Trophoblast cell (in vitro differentiated cells and primary cell): Measurements from ENCODE around the gene ALPK3.

Experiments
- DNase-seq, 2 donors: peaks; one replicate each; pipeline ENCODE4 v3.0.0-alpha.2; 2016
- H2AFZ ChIP-seq: 2 replicates; pipeline ENCODE4 v1.6.1; 2013; ENCODE audit warnings: low read length, moderate library complexity, mild to moderate bottlenecking; ENCODE audit not compliant: insufficient read depth, poor library complexity
- H2AK5ac ChIP-seq: 2 replicates; pipeline ENCODE4 v1.6.1; 2013; ENCODE audit warnings: mild to moderate bottlenecking, low read length
- H2BK120ac ChIP-seq: 2 replicates; pipeline ENCODE4 v1.6.1; 2013; ENCODE audit warnings: low read length, mild to moderate bottlenecking, moderate library complexity; ENCODE audit not compliant: insufficient read depth, poor library complexity
- H2BK12ac ChIP-seq: 2 replicates; pipeline ENCODE4 v1.6.1; 2013; ENCODE audit warnings: mild to moderate bottlenecking, low read length, moderate library complexity
- H2BK5ac ChIP-seq: 2 replicates; pipeline ENCODE4 v1.6.1; 2013; ENCODE audit warnings: low read length, low read depth, moderate library complexity, mild to moderate bottlenecking; ENCODE audit not compliant: poor library complexity
- H3K14ac ChIP-seq: 2 replicates; pipeline ENCODE4 v1.6.1; 2013; ENCODE audit warnings: mild to moderate bottlenecking, low read length
- H3K18ac ChIP-seq: 2 replicates; pipeline ENCODE4 v1.6.1; 2013; ENCODE audit warnings: mild to moderate bottlenecking, low read length
- H3K23ac ChIP-seq: 2 replicates; pipeline ENCODE4 v1.6.1; 2013; ENCODE audit warnings: low read length
- H3K27ac ChIP-seq: 2 replicates; pipeline ENCODE4 v1.5.1; 2013; ENCODE audit warnings: low read depth, mild to moderate bottlenecking, inconsistent platforms, low read length, moderate library complexity
- H3K27me3 ChIP-seq: 2 replicates; pipeline ENCODE4 v1.6.1; 2013; ENCODE audit warnings: inconsistent platforms, mild to moderate bottlenecking, low read length, moderate library complexity; ENCODE audit not compliant: insufficient read depth
- H3K36me3 ChIP-seq, 2 experiments: 1 replicate in 1 of 2; 2 replicates in 1 of 2; pipeline ENCODE4 v1.6.1; 2013; ENCODE audit warnings: low read length in 2 of 2, mild to moderate bottlenecking in 2 of 2, moderate library complexity in 1 of 2; ENCODE audit not compliant: insufficient read depth in 2 of 2, control insufficient read depth in 1 of 2
- H3K4ac ChIP-seq: 2 replicates; pipeline ENCODE4 v1.6.1; 2013; ENCODE audit warnings: low read depth, mild to moderate bottlenecking, low read length, moderate library complexity
- H3K4me1 ChIP-seq, 2 experiments: 1 replicate in 1 of 2; 2 replicates in 1 of 2; pipeline ENCODE4 v1.6.1; 2013; ENCODE audit warnings: low read length in 2 of 2, mild to moderate bottlenecking in 2 of 2, moderate library complexity in 1 of 2; ENCODE audit not compliant: insufficient read depth in 2 of 2, control insufficient read depth in 1 of 2
- H3K4me2 ChIP-seq: 2 replicates; pipeline ENCODE4 v1.6.1; 2013; ENCODE audit warnings: inconsistent platforms, mild to moderate bottlenecking, low read length, moderate library complexity
- H3K4me3 ChIP-seq: 2 replicates; pipeline ENCODE4 v1.5.1; 2013; ENCODE audit warnings: mild to moderate bottlenecking, low read depth, low read length, inconsistent platforms
- H3K79me1 ChIP-seq: one replicate; pipeline ENCODE4 v1.6.1; 2013; ENCODE audit warnings: low read length
- H3K79me2 ChIP-seq: 2 replicates; pipeline ENCODE4 v1.6.1; 2013; ENCODE audit warnings: low read length, mild to moderate bottlenecking; ENCODE audit not compliant: control insufficient read depth, insufficient read depth, poor library complexity
- H3K9ac ChIP-seq: 2 replicates; pipeline ENCODE4 v1.6.1; 2013; ENCODE audit warnings: mild to moderate bottlenecking, low read length
- H3K9me3 ChIP-seq: 2 replicates; pipeline ENCODE4 v1.6.1; 2013; ENCODE audit warnings: low read depth, mild to moderate bottlenecking, control low read depth, inconsistent platforms, low read length; ENCODE audit not compliant: insufficient read depth
- H4K12ac ChIP-seq: 2 replicates; pipeline ENCODE4 v1.6.1; 2013; ENCODE audit warnings: low read depth, mild to moderate bottlenecking, low read length, moderate library complexity
- H4K8ac ChIP-seq: 2 replicates; pipeline ENCODE4 v1.6.1; 2013; ENCODE audit warnings: low read depth, mild to moderate bottlenecking, low read length, moderate library complexity
- H4K91ac ChIP-seq: one replicate; pipeline ENCODE4 v1.6.1; 2013; ENCODE audit warnings: low read depth, mild to moderate bottlenecking, low read length, moderate library complexity
- WGBS: extraction: QIAGEN DNeasy Blood & Tissue Kit; methylation state at CpG from one replicate; pipeline ENCODE4 v1.1.7; 2013; ENCODE audit warnings: missing lambda C conversion rate; ENCODE audit not compliant: insufficient read length, insufficient coverage; ENCODE audit errors: extremely low coverage; 5-methylcytosine and 5-hydroxymethylcytosine counted together

ALPK3 gene

DNA sequence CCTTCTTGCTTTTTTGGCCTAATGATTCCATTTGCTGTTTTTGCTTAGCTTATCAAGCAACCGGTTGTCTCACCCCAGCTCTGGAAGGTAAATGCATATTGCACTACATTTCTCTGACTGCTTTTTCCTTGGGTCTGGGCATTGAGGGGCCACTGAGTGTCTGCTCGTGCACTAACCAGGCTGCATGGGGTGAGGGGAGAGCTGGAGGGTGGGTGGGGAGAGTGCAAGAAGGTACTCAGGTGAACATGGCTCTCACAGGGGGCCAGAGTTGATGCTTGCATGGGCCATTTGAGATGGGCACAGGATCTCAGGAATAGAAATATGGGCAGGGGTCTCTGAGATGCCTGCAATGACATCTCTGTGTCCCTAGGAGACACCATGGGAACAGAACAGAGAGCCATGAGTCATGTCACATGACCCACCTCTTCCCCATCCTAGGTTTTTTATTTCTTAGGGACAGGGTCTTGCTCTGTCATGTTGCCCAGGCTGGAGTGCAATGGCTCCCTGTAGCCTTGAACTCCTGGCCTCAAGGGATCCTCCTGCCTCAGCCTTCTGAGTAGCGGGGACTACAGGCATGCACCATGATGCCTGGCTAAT is 6.2 kb downstream of the ALPK3 start:
- no peak overlapping the region for H2BK5ac ChIP-seq
- no peak overlapping the region for H2BK120ac ChIP-seq
- peaks cover 5% of the 10 kb centered on the region for H3K79me2 ChIP-seq
- H4K91ac ChIP-seq, result no peak overlapping the region
- no peak overlapping the region for H3K18ac ChIP-seq
- no peak overlapping the region for H3K4me2 ChIP-seq
- WGBS, result no CpG with 5 or more reads among the region's 3 CpGs
- no peak overlapping the region for H4K12ac ChIP-seq
- H3K4me3 ChIP-seq, result no peak overlapping the region
- peaks cover 5 to 13% of the 10 kb centered on the region in 2 experiments for H3K36me3 ChIP-seq
- H3K4me1 ChIP-seq, result peaks cover 21 to 24% of the 10 kb centered on the region in 2 experiments
- DNase-seq, result no peak
- H2AFZ ChIP-seq, result no peak overlapping the region
- H3K9me3 ChIP-seq, result no peaks in the 10 kb centered on the region
- H2AK5ac ChIP-seq, result no peak overlapping the region
- no peak overlapping the region for H3K23ac ChIP-seq
- no peak overlapping the region for H2BK12ac ChIP-seq
- no peak overlapping the region for H3K9ac ChIP-seq
- no peak overlapping the region for H3K14ac ChIP-seq
- H3K79me1 ChIP-seq, result peaks cover 11% of the 10 kb centered on the region
- H3K27me3 ChIP-seq, result no peaks in the 10 kb centered on the region
- H3K27ac ChIP-seq, result no peak overlapping the region
- H3K4ac ChIP-seq, result no peak overlapping the region
- no peak overlapping the region for H4K8ac ChIP-seq

DNA sequence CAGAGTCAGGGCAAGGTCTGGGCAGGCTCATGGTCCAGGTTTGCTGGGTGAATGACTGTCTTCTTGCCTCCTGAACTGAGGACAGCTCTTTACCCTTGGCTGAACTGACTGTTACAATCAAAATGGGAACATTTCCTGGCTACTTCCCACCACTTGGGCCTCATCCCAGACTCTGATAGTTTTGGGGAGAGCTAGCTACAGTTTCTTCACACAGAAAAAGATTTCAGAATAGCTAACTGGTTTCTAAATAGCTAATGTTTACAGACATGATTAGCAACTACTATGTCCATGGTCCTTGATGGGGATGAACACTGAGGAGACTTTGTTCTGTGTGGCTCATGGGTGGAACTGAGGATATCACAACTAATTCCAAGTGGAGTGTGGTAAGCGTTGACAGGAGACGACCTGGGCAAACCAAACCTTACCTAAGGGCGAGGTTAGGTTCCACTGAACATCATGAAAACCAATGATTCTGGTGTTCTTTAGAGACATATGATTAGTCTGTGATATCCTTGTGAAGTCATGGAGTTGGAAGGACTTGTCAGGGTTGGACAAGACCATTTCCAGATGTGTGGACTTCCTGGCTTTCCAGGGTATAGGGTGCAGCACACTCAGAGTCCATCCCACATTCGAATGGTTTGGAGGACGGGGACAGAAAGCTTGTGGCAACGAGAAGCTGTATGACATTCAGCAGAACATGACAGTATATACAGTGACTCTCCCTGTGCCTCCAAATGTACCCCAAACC is 7.3 kb downstream of the ALPK3 start:
- Histone ChIP-seq H3K14ac (no peak overlapping the region), H3K4ac (no peak overlapping the region)
- WGBS, result no CpG with 5 or more reads among the region's 6 CpGs

DNA sequence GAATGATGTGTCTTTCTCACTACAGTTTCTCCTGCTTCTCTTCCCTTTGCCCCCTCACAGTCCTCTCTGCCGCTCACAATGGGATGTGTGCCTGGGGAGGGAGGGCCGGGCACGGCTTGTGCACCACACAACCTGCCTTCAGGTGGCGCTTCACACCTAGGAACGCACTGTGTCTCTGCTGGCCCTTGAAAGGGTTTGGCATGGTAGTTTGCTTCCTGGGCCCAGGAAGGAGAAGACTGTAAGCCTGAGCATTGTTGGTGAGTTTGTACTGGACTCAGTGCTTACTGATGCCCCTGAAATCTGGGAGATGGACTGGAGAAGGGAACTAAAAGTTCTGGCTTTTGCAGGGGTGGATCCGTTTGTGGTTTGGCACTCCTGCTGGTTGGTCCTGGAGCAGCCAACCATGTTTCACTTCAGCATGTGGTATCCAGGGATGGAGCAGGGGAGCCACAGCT is 9.2 kb downstream of the ALPK3 start:
- no peaks in the 10 kb centered on the region for H3K79me1 ChIP-seq
- no peak overlapping the region for H4K8ac ChIP-seq
- H3K9ac ChIP-seq, result no peak overlapping the region
- no peak overlapping the region for H2BK120ac ChIP-seq
- no peak overlapping the region for H2AFZ ChIP-seq
- H3K36me3 ChIP-seq, result peaks cover 7 to 18% of the 10 kb centered on the region in 2 experiments
- H4K12ac ChIP-seq, result no peak overlapping the region
- DNase-seq, result peak in 1 of 2 donors; percentile 55
- H3K27ac ChIP-seq, result no peak overlapping the region
- no peaks in the 10 kb centered on the region for H3K79me2 ChIP-seq
- H2BK5ac ChIP-seq, result no peak overlapping the region
- no peak overlapping the region for H3K14ac ChIP-seq
- H2AK5ac ChIP-seq, result no peak overlapping the region
- peaks cover 2 to 6% of the 10 kb centered on the region in 2 experiments for H3K4me1 ChIP-seq
- H2BK12ac ChIP-seq, result no peak overlapping the region
- H4K91ac ChIP-seq, result no peak overlapping the region
- no CpG with 5 or more reads among the region's 6 CpGs for WGBS
- H3K27me3 ChIP-seq, result no peaks in the 10 kb centered on the region
- H3K23ac ChIP-seq, result no peak overlapping the region
- H3K4me2 ChIP-seq, result no peak overlapping the region
- no peak overlapping the region for H3K4me3 ChIP-seq
- H3K18ac ChIP-seq, result no peak overlapping the region
- H3K9me3 ChIP-seq, result no peaks in the 10 kb centered on the region
- H3K4ac ChIP-seq, result no peak overlapping the region

More for the DNA sequence above, 7.3 kb downstream of the ALPK3 start:
- Histone ChIP-seq H3K23ac (no peak overlapping the region), H2BK5ac (no peak overlapping the region), H3K79me1 (peaks cover 4% of the 10 kb centered on the region), H3K9me3 (no peaks in the 10 kb centered on the region), H3K79me2 (peaks cover 3% of the 10 kb centered on the region), H2BK120ac (no peak overlapping the region), H2AK5ac (no peak overlapping the region), H3K9ac (no peak overlapping the region), H3K4me2 (no peak overlapping the region), H3K36me3 (peaks cover 6 to 15% of the 10 kb centered on the region in 2 experiments), H3K4me1 (peaks cover 10 to 14% of the 10 kb centered on the region in 2 experiments), H4K12ac (no peak overlapping the region), H3K27ac (no peak overlapping the region), H3K18ac (no peak overlapping the region), H4K8ac (no peak overlapping the region), H3K27me3 (no peaks in the 10 kb centered on the region), H2AFZ (no peak overlapping the region), H3K4me3 (no peak overlapping the region), H4K91ac (no peak overlapping the region), H2BK12ac (no peak overlapping the region)
- DNase-seq, result no peak

DNA sequence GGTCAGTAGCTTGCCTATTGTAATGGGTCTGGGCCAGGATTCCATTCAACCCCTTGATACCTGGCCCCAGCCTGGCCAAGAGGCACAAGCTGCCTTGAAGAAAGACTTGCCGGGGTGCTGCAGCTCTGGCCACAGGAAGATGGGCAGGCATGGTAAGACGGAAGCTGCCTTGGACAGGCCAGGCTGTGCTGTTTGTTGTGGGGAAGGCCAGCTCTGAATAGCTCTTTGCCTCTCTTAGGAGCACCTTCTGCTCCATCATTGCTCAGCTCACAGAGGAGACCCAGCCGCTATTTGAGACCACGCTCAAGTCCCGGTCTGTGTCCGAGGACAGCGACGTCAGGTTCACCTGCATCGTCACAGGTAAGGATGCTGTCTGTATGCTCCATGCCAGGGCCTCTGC is 10.1 kb downstream of the ALPK3 start:
- no peak overlapping the region for H2AFZ ChIP-seq
- no peak overlapping the region for H3K27ac ChIP-seq
- no CpG with 5 or more reads among the region's 9 CpGs for WGBS
- H3K4me3 ChIP-seq, result no peak overlapping the region
- no peak overlapping the region for H2BK5ac ChIP-seq
- no peak overlapping the region for H2BK12ac ChIP-seq
- no peak overlapping the region for H4K91ac ChIP-seq
- H2BK120ac ChIP-seq, result no peak overlapping the region
- no peaks in the 10 kb centered on the region for H3K27me3 ChIP-seq
- H3K23ac ChIP-seq, result no peak overlapping the region
- H4K12ac ChIP-seq, result no peak overlapping the region
- H3K79me2 ChIP-seq, result no peaks in the 10 kb centered on the region
- H3K9me3 ChIP-seq, result no peaks in the 10 kb centered on the region
- no peak overlapping the region for H4K8ac ChIP-seq
- peaks cover 7 to 18% of the 10 kb centered on the region in 2 experiments for H3K36me3 ChIP-seq
- H3K4ac ChIP-seq, result no peak overlapping the region
- H3K4me1 ChIP-seq, result peaks cover 0 to 2% of the 10 kb centered on the region in 2 experiments
- no peak overlapping the region for H3K18ac ChIP-seq
- H2AK5ac ChIP-seq, result no peak overlapping the region
- no peak overlapping the region for H3K9ac ChIP-seq
- no peak overlapping the region for H3K14ac ChIP-seq
- DNase-seq, result no peak
- no peak overlapping the region for H3K4me2 ChIP-seq
- H3K79me1 ChIP-seq, result no peaks in the 10 kb centered on the region
